Liver (tissue), 3 donors: ENCODE results near the gene COL15A1.

ENCODE experiments used
- ATF3 ChIP-seq: IDR thresholded peaks from 2 replicates; pipeline ENCODE4 v1.6.1; 2016; ENCODE audit warnings: antibody characterized with exemption
- CTCF ChIP-seq: fragments of 150-350 bp; IDR thresholded peaks from 2 replicates; pipeline ENCODE4 v1.5.1; 2017; ENCODE audit warnings: improper control_type of control experiment, low read depth, low read length; ENCODE audit not compliant: missing input control
- GABPA ChIP-seq, 2 donors: IDR thresholded peaks in 1 of 2; conservative IDR thresholded peaks in 1 of 2; 2 replicates each; pipeline ENCODE4 v1.6.1; 2016; ENCODE audit warnings: antibody characterized with exemption in 2 of 2, mild to moderate bottlenecking in 1 of 2, moderate library complexity in 1 of 2
- HNF4A ChIP-seq, 2 donors: conservative IDR thresholded peaks; 2 replicates each; pipeline ENCODE4 v1.6.1; 2016; ENCODE audit warnings: antibody characterized with exemption in 2 of 2, mild to moderate bottlenecking in 2 of 2
- JUND ChIP-seq, 2 donors: IDR thresholded peaks; 2 replicates each; pipeline ENCODE4 v1.6.1; 2016; ENCODE audit warnings: antibody characterized with exemption in 2 of 2
- RAD21 ChIP-seq, 2 donors: IDR thresholded peaks; 2 replicates each; pipeline ENCODE4 v1.6.1; 2016; ENCODE audit warnings: antibody characterized with exemption in 2 of 2, mild to moderate bottlenecking in 2 of 2
- donor health status: healthy.
- donor health status: healthy.

GRCh38 chr9:99075246-99075912, 131.7 kb downstream of the COL15A1 start:
- TF ChIP-seq CTCF = no peak
- no peak for TF ChIP-seq GABPA (IDR thresholded peaks at IDR 0.05 in 1 of 2, conservative IDR thresholded peaks at IDR 0.05 in 1 of 2)
- no peak for TF ChIP-seq RAD21 (IDR thresholded peaks at IDR 0.05)
- TF ChIP-seq ATF3 = no peak
- TF ChIP-seq JUND (IDR thresholded peaks at IDR 0.05) = no peak
- TF ChIP-seq HNF4A (conservative IDR thresholded peaks at IDR 0.05) = no peak
